GM23338 (cell line): ENCODE results near the gene ZFY. TPM values are rescaled to one million over a fixed set of nuclear protein-coding genes. Genes with fewer than 3 reads are reported as not detected.

Source experiments
- ATAC-seq: fragments of 200-7000 bp; cut with Tn5 transposase; 3 replicates; pipeline ENCODE4 v1.9.1; 2020
- DNase-seq: peaks from one replicate; pipeline ENCODE4 v3.0.0-alpha.2; 2015; ENCODE audit warnings: low spot score
- H2AFZ ChIP-seq: fragments of 200-600 bp; sonication (generic); 2 replicates; pipeline ENCODE4 v1.8.0; 2016; ENCODE audit warnings: antibody characterized with exemption, mild to moderate bottlenecking, moderate library complexity
- H3F3A ChIP-seq: fragments of 200-600 bp; sonication (generic); replicated peaks from 2 replicates; pipeline ENCODE4 v1.8.0; 2017; ENCODE audit warnings: antibody characterized with exemption, mixed run types, low read depth
- H3K27ac ChIP-seq: fragments of 200-600 bp; sonication (generic); 2 replicates; pipeline ENCODE4 v1.6.1; 2016; ENCODE audit warnings: low read depth
- H3K27me3 ChIP-seq: fragments of 200-600 bp; sonication (generic); 2 replicates; pipeline ENCODE4 v1.8.0; 2016; ENCODE audit warnings: mild to moderate bottlenecking, mixed run types, moderate library complexity; ENCODE audit not compliant: insufficient read depth
- H3K36me3 ChIP-seq: fragments of 200-600 bp; sonication (generic); 2 replicates; pipeline ENCODE4 v1.8.0; 2016; ENCODE audit warnings: mild to moderate bottlenecking; ENCODE audit not compliant: insufficient read depth
- H3K4me1 ChIP-seq: fragments of 200-600 bp; sonication (generic); 2 replicates; pipeline ENCODE4 v1.8.0; 2016; ENCODE audit warnings: mild to moderate bottlenecking, moderate library complexity; ENCODE audit not compliant: insufficient read depth
- H3K4me2 ChIP-seq: fragments of 200-600 bp; sonication (generic); 2 replicates; pipeline ENCODE4 v1.7.1; 2017; ENCODE audit warnings: mixed run types
- H3K4me3 ChIP-seq: fragments of 200-600 bp; sonication (generic); 2 replicates; pipeline ENCODE4 v1.6.1; 2016; ENCODE audit warnings: mixed run types
- H3K79me2 ChIP-seq: fragments of 200-600 bp; sonication (generic); replicated peaks from 2 replicates; pipeline ENCODE4 v1.8.0; 2017; ENCODE audit warnings: mild to moderate bottlenecking; ENCODE audit not compliant: insufficient read depth
- H3K9me2 ChIP-seq: fragments of 200-600 bp; sonication (generic); 2 replicates; pipeline ENCODE4 v1.8.0; 2017; ENCODE audit not compliant: insufficient read depth
- H4K20me1 ChIP-seq: fragments of 200-600 bp; sonication (generic); replicated peaks from 2 replicates; pipeline ENCODE4 v1.8.0; 2017; ENCODE audit warnings: mild to moderate bottlenecking; ENCODE audit not compliant: insufficient read depth
- H3K27ac Mint-ChIP-seq: 2 replicates; pipeline ENCODE4 v1.8.0; 2020; ENCODE audit warnings: inconsistent platforms, mild to moderate bottlenecking, moderate library complexity, mixed read lengths
- H3K27me3 Mint-ChIP-seq: 3 replicates; pipeline ENCODE4 v1.8.0; 2022; ENCODE audit warnings: low read depth, mild to moderate bottlenecking, moderate library complexity, mixed read lengths, inconsistent platforms; ENCODE audit not compliant: insufficient read depth, poor library complexity
- H3K36me3 Mint-ChIP-seq: 3 replicates; pipeline ENCODE4 v1.8.0; 2021; ENCODE audit warnings: low read depth, mild to moderate bottlenecking, inconsistent platforms, moderate library complexity, mixed read lengths
- H3K4me1 Mint-ChIP-seq: 3 replicates; pipeline ENCODE4 v1.8.0; 2020; ENCODE audit warnings: mild to moderate bottlenecking, inconsistent platforms, mixed read lengths
- H3K4me3 Mint-ChIP-seq: 3 replicates; pipeline ENCODE4 v1.8.0; 2021; ENCODE audit warnings: moderate library complexity, mild to moderate bottlenecking, inconsistent platforms, mixed read lengths
- H3K9me3 Mint-ChIP-seq: 3 replicates; pipeline ENCODE4 v1.8.0; 2020; ENCODE audit warnings: moderate library complexity, mild to moderate bottlenecking, inconsistent platforms, mixed read lengths
- CREB1 ChIP-seq: fragments of 250-450 bp; sonication (Bioruptor Pico); IDR thresholded peaks from 2 replicates; pipeline ENCODE4 v1.5.0; 2020; ENCODE audit warnings: low read depth, mild to moderate bottlenecking, moderate library complexity
- CTCF ChIP-seq, 2 experiments: fragments of 200-600 bp in 1 of 2; sonication (generic) in 1 of 2; conservative IDR thresholded peaks; 2 replicates each; pipeline versions ENCODE4 v1.5.1 to v1.6.1; 2016 to 2017; ENCODE audit warnings: antibody characterized with exemption in 2 of 2, low read depth in 2 of 2, mild to moderate bottlenecking in 2 of 2, moderate library complexity in 1 of 2
- ETS1 ChIP-seq: IDR thresholded peaks from 2 replicates; pipeline ENCODE4 v1.6.1; 2016; ENCODE audit warnings: antibody characterized with exemption
- EZH2 ChIP-seq: fragments of 200-600 bp; sonication (generic); IDR thresholded peaks from one replicate; pipeline ENCODE4 v1.8.0; 2017; ENCODE audit warnings: antibody characterized with exemption, mild to moderate bottlenecking, low read depth; ENCODE audit not compliant: unreplicated experiment
- EZH2phosphoT487 ChIP-seq: fragments of 200-600 bp; sonication (generic); IDR thresholded peaks from one replicate; pipeline ENCODE4 v1.8.1; 2018; ENCODE audit warnings: antibody characterized with exemption; ENCODE audit not compliant: unreplicated experiment
- JUNB ChIP-seq: IDR thresholded peaks from one replicate; pipeline ENCODE4 v1.6.1; 2016; ENCODE audit warnings: antibody characterized with exemption; ENCODE audit not compliant: unreplicated experiment
- NANOG ChIP-seq: IDR thresholded peaks from 2 replicates; pipeline ENCODE4 v1.6.1; 2016; ENCODE audit warnings: antibody characterized with exemption, borderline replicate concordance
- POLR2AphosphoS5 ChIP-seq: IDR thresholded peaks from 2 replicates; pipeline ENCODE4 v1.6.1; 2016; ENCODE audit warnings: antibody characterized with exemption, low read depth
- REST ChIP-seq: IDR thresholded peaks from one replicate; pipeline ENCODE4 v1.6.1; 2018; ENCODE audit warnings: antibody characterized with exemption; ENCODE audit not compliant: unreplicated experiment
- STAT1 ChIP-seq: IDR thresholded peaks from one replicate; pipeline ENCODE4 v1.6.1; 2016; ENCODE audit warnings: antibody characterized with exemption; ENCODE audit not compliant: unreplicated experiment
- ZNF114 ChIP-seq: fragments of 250-450 bp; sonication (Bioruptor Pico); IDR thresholded peaks from 2 replicates; pipeline ENCODE4 v1.5.0; 2020; ENCODE audit warnings: mild to moderate bottlenecking, moderate library complexity
- ZNF331 ChIP-seq: fragments of 250-450 bp; sonication (Bioruptor Pico); IDR thresholded peaks from 2 replicates; pipeline ENCODE4 v1.5.0; 2020; ENCODE audit warnings: low read depth, mild to moderate bottlenecking, moderate library complexity
- polyA plus RNA-seq: library from polyadenylated mRNA; unstranded; fragments of >200 nt; fragmentation: Nextera tagmentation; extraction: Ambion mirVana; gene quantifications from 2 replicates; pipeline ENCODE4 v1.2.1, GENCODE V29; 2016
- total RNA-seq: library from RNA; depleted of rRNA; stranded (reverse); fragments of >200 nt; shearing (Covaris generic); gene quantifications from 2 replicates; pipeline ENCODE4 v1.2.3, GENCODE V29; 2014

Gene ZFY
- total and polyA plus RNA-seq, 2 experiments from 2014 or later, result 4.5 to 9.4 TPM

- no peak for ATAC-seq
- no peak overlapping the region for H3K4me2 ChIP-seq
- no peaks in the 10 kb centered on the region for H3F3A ChIP-seq
- peaks cover 18% of the 10 kb centered on the region for H3K4me1 Mint-ChIP-seq
- H4K20me1 ChIP-seq, result no peaks in the 10 kb centered on the region
- no peak overlapping the region for H3K27ac ChIP-seq
- TF ChIP-seq CTCF (conservative IDR thresholded peaks at IDR 0.05; ENCODE audit: low read depth in 2 of 2) (no peak), EZH2phosphoT487 (no peak), REST (no peak), JUNB (no peak), NANOG (no peak), EZH2 (no peak), ZNF114 (CRISPR knock-in tag) (no peak), ETS1 (no peak), STAT1 (no peak), CREB1 (CRISPR knock-in tag) (no peak)
- H3K9me3 Mint-ChIP-seq, result no peaks in the 10 kb centered on the region
- no peak overlapping the region for H3K4me3 ChIP-seq
- no peak for DNase-seq
- no peaks in the 10 kb centered on the region for H3K79me2 ChIP-seq
- H3K27me3 ChIP-seq, result no peaks in the 10 kb centered on the region
- peaks cover 8% of the 10 kb centered on the region; the same call in 1 of the 2 replicates for H3K4me1 ChIP-seq
- H3K4me3 Mint-ChIP-seq, result no peak overlapping the region
- H3K27me3 Mint-ChIP-seq, result peaks cover 2% of the 10 kb centered on the region
- no peak overlapping the region for H2AFZ ChIP-seq
- H3K36me3 ChIP-seq, result no peaks in the 10 kb centered on the region
- no peak overlapping the region for H3K27ac Mint-ChIP-seq
- no peaks in the 10 kb centered on the region for H3K9me2 ChIP-seq
- no peaks in the 10 kb centered on the region for H3K36me3 Mint-ChIP-seq
These were observed 72.8 kb downstream of the ZFY start for GRCh38 chrY:3007967-3008366.

DNA sequence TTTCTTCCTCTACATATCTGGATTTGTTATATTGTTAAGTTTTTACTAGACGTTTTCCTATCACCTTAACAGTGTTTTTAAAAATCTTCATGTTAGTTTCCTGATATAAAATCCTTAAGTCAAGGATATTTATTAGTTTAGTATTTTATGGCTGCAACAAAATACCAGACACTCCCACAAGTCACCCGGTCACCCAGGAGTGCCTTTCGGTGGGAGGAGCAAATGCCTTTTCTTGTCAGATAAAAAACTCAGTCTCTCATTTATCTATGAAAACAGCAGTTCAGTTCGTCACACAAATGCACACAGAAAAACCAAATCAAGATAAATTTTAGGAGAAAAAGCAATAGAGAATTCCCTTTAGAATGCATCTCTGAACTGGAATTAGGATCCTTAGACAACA, 77.0 kb downstream of the ZFY start:
- no peak overlapping the region for H3K4me3 ChIP-seq
- H3K4me1 ChIP-seq, result peaks cover 6% of the 10 kb centered on the region; the same call in 1 of the 2 replicates
- H3K27ac Mint-ChIP-seq, result no peak overlapping the region
- H4K20me1 ChIP-seq, result no peaks in the 10 kb centered on the region
- no peak overlapping the region for H3K27ac ChIP-seq
- no peak for ATAC-seq
- no peaks in the 10 kb centered on the region for H3K9me3 Mint-ChIP-seq
- no peak overlapping the region for H3K4me3 Mint-ChIP-seq
- H3K27me3 ChIP-seq, result no peaks in the 10 kb centered on the region
- no peak for DNase-seq
- H3K27me3 Mint-ChIP-seq, result peaks cover 3% of the 10 kb centered on the region
- H3K4me2 ChIP-seq, result no peak overlapping the region
- peaks cover 5% of the 10 kb centered on the region; the same call in 2 of the 3 replicates for H3K4me1 Mint-ChIP-seq
- no peak overlapping the region for H2AFZ ChIP-seq
- H3K36me3 Mint-ChIP-seq, result no peaks in the 10 kb centered on the region
- no peaks in the 10 kb centered on the region for H3K9me2 ChIP-seq
- H3K36me3 ChIP-seq, result no peaks in the 10 kb centered on the region
- H3K79me2 ChIP-seq, result no peaks in the 10 kb centered on the region
- H3F3A ChIP-seq, result no peaks in the 10 kb centered on the region
- TF ChIP-seq ZNF331 (CRISPR knock-in tag) (no peak), POLR2AphosphoS5 (no peak), NANOG (no peak)
